ENCODE results near the gene MTRF1. TPM values are rescaled to one million over a fixed set of nuclear protein-coding genes. Genes with fewer than 3 reads are reported as not detected.

MTRF1 gene
- total and polyA plus RNA-seq, 11 donors, result 8.3 to 12.0 (median 10.1) TPM

GRCh38 chr13:41306271-41307145 is 43.1 kb upstream of the MTRF1 start:
- H3K27me3 ChIP-seq, result peaks cover 0 to 4% (median 0%) of the 10 kb centered on the region in 9 donors
- no peak for TF ChIP-seq CTCF (IDR thresholded peaks at IDR 0.05)
- no peak for TF ChIP-seq POLR2A (IDR thresholded peaks at IDR 0.05)
- no peaks in the 10 kb centered on the region for H3K9me3 ChIP-seq
- peaks cover 0 to 7% (median 0%) of the 10 kb centered on the region in 12 donors for H3K4me1 ChIP-seq
- ATAC-seq (no peak), DNase-seq (no peak)
- WGBS, 4 donors, result 78 to 85% (median 80%) methylated on average over 15 of the region's 15 CpGs
- H3K36me3 ChIP-seq, result no peaks in the 10 kb centered on the region
- intact Hi-C loops (cut with DNase I), result no loop called here
- H3K4me3 ChIP-seq, result no peak overlapping the region
- H3K27ac ChIP-seq, result no peak overlapping the region

GRCh38 chr13:41304551-41304950 is 41.2 kb upstream of the MTRF1 start:
- H3K4me1 ChIP-seq, result no peaks in the 10 kb centered on the region
- H3K36me3 ChIP-seq, result no peaks in the 10 kb centered on the region
- intact Hi-C loops (cut with DNase I), result no loop called here
- no peak for TF ChIP-seq CTCF (IDR thresholded peaks at IDR 0.05)
- TF ChIP-seq POLR2A (IDR thresholded peaks at IDR 0.05), result no peak
- peaks cover 0 to 4% (median 0%) of the 10 kb centered on the region in 9 donors for H3K27me3 ChIP-seq
- H3K27ac ChIP-seq, result no peak overlapping the region
- no peaks in the 10 kb centered on the region for H3K9me3 ChIP-seq
- ATAC-seq, result no peak
- no peak for DNase-seq
- no peak overlapping the region for H3K4me3 ChIP-seq

- ATAC-seq, result no peak
- intact Hi-C loops (cut with DNase I), result no loop called here
These were observed 39.4 kb upstream of the MTRF1 start for GRCh38 chr13:41302743-41303142.

More at GRCh38 chr13:41302743-41303142, 39.4 kb upstream of the MTRF1 start:
- no peak overlapping the region for H3K4me3 ChIP-seq
- no peaks in the 10 kb centered on the region for H3K4me1 ChIP-seq
- no peak overlapping the region for H3K27ac ChIP-seq
- TF ChIP-seq CTCF (IDR thresholded peaks at IDR 0.05), result no peak
- TF ChIP-seq POLR2A (IDR thresholded peaks at IDR 0.05), result no peak
- no peak for DNase-seq
- H3K36me3 ChIP-seq, result no peaks in the 10 kb centered on the region
- WGBS, 4 donors, result 96 to 100% (median 99%) methylated on average over 3 of the region's 3 CpGs
- H3K9me3 ChIP-seq, result no peaks in the 10 kb centered on the region
- H3K27me3 ChIP-seq, result peaks cover 0 to 4% (median 0%) of the 10 kb centered on the region in 9 donors

Measured in heart left ventricle (tissue), 16 donors.